Right lobe of liver (tissue), 4 donors: ENCODE results near the gene COPZ1.

Experiments
- POLR2A ChIP-seq: fragments of 450-650 bp; IDR thresholded peaks from one replicate; pipeline ENCODE4 v1.6.1; 2017; ENCODE audit warnings: antibody characterized with exemption, mild to moderate bottlenecking
- TF ChIP-seq, protein P1 (sequence below), 4 donors: fragments of 200-600 bp in 3 of 4; fragments of 450-650 bp in 1 of 4; IDR thresholded peaks; one replicate each; pipeline versions ENCODE4 v1.5.1 to v1.8.0; 2016 to 2022; ENCODE audit warnings: antibody characterized with exemption in 4 of 4, mild to moderate bottlenecking in 2 of 4
- donor health status: DM: no; HTN: no; CAD: no.
- donor health status: DM: no; HTN: no; CAD: no.
- donor health status: DM: no; HTN: yes; CAD: no.

DNA sequence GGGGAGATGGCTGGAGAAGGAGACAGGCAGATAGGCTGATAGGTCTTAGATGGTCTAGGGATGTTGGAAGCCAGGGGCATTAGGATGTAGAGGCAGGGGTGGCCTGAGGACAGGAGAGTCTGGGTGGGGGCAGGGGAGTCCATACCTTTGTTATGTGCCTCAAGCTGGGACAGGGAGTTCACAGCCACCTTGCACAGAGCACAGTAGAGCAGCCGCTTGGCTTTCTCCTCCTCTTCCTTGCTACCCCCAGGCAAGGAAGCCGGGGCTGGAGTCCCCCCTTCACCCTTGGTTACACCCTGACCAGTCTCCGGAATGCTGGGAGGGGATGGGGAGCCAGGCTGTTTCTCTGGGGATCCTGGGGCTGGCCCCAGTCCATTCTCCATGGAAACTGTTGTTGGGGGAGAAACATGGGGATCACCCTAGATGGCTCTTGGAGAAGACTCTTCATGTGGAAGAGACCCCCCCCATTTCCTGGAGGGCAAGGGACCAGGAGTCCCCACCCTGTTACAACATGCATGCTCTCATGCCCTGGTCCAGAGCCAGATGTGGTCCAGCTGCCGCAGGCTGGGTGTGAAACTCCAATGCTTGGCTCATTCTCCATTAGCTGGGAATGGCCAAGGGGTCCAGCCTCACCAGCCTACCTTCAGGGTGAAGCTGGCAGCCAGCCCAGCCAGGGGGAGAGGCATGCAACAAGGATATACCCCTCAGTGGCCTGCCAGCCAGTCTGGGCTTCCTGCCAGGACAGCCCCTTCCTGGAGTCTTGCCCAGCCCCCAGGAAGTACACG is 46.6 kb downstream of the COPZ1 start:
- TF ChIP-seq POLR2A = no peak
- TF ChIP-seq, protein P1, sequence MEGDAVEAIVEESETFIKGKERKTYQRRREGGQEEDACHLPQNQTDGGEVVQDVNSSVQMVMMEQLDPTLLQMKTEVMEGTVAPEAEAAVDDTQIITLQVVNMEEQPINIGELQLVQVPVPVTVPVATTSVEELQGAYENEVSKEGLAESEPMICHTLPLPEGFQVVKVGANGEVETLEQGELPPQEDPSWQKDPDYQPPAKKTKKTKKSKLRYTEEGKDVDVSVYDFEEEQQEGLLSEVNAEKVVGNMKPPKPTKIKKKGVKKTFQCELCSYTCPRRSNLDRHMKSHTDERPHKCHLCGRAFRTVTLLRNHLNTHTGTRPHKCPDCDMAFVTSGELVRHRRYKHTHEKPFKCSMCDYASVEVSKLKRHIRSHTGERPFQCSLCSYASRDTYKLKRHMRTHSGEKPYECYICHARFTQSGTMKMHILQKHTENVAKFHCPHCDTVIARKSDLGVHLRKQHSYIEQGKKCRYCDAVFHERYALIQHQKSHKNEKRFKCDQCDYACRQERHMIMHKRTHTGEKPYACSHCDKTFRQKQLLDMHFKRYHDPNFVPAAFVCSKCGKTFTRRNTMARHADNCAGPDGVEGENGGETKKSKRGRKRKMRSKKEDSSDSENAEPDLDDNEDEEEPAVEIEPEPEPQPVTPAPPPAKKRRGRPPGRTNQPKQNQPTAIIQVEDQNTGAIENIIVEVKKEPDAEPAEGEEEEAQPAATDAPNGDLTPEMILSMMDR (IDR thresholded peaks at IDR 0.05) = no peak
